ENCODE data around the gene EFCC1. TPM values are rescaled to one million over a fixed set of nuclear protein-coding genes. Genes with fewer than 3 reads are reported as not detected.

Gene EFCC1
- total RNA-seq, 1 experiment from 2014 or later, result 1.0 TPM

DNA sequence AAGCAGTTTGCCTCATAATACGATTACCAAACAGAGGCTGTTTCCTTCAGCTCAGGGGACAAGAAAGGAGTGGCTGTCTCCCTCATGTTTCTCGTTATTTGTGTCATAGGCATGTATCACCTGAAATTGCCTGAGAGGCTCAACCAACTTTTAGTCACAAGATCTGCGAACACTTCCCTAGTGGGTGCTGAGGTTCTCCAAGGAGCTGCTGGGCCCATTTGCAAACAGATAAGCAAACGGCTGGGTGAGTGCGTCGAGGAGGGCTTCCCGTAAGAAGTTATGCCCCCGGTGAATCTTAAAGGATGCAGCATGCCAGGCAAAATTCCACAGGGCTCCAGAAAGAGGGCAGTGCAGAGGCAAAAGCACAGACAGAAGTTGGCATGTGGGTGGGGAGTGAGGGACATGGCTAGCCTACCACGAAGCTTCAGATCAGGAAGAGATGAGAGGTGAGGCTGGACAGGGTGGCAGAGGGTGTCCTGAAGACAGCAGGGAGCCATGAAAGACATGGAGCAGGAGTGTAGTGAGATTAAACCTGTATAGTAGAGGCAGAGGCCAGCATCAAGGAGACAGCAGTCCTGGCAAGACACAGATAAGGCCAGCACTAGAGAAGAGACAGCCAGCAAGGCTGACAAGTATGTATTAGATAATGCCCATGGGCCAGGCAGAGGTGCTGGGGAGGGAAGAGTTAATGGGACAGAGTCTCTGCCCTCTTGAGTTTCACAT is 55.5 kb downstream of the EFCC1 start:
- ATAC-seq, result peak; percentile 37
- no peaks in the 10 kb centered on the region for H3K36me3 ChIP-seq (ENCODE audit: control insufficient read depth in 1 of 2, insufficient read depth in 2 of 2, low read length in 2 of 2)
- intact Hi-C loops (cut with micrococcal nuclease), result no loop called here
- no TSS peak for BruUV-seq (replicated peaks)
- no peaks in the 10 kb centered on the region for H3K9me3 ChIP-seq (ENCODE audit: control insufficient read depth in 1 of 2, insufficient read depth in 1 of 2, low read depth in 1 of 2, low read length in 2 of 2)
- H3K9ac ChIP-seq (ENCODE audit: low read length), result no peak overlapping the region
- H4K20me1 ChIP-seq (ENCODE audit: insufficient read depth), result no peaks in the 10 kb centered on the region
- no peaks in the 10 kb centered on the region for H3K79me2 ChIP-seq (ENCODE audit: insufficient read depth, low read length)
- ChIA-PET POLR2A (no interaction called here), RAD21 (ENCODE audit: low non-redundant PET in 1 of 2, low total read pairs in 2 of 2, uncharacterized antibody in 2 of 2, unreplicated experiment in 2 of 2) (no interaction called here), CTCF (no interaction called here)
- H3K4me2 ChIP-seq (ENCODE audit: low read length), result no peak overlapping the region
- no peaks in the 10 kb centered on the region for H3K27me3 ChIP-seq (ENCODE audit: insufficient read depth, low read length)
- no peaks in the 10 kb centered on the region for H3K9me2 ChIP-seq (ENCODE audit: insufficient read depth)
- H3K4me1 ChIP-seq (ENCODE audit: control insufficient read depth in 1 of 2, insufficient read depth in 2 of 2, low read length in 2 of 2), result peaks cover 0 to 24% of the 10 kb centered on the region in 2 experiments; a peak in 3 of 4 replicates
- H2AFZ ChIP-seq (ENCODE audit: low read depth, low read length, poor library complexity, severe bottlenecking), result no peak overlapping the region
- no peak for DNase-seq (ENCODE audit: low read depth, low spot score)
- no peak for TF ChIP-seq JUND (IDR thresholded peaks at IDR 0.05)
- TF ChIP-seq, protein P1, sequence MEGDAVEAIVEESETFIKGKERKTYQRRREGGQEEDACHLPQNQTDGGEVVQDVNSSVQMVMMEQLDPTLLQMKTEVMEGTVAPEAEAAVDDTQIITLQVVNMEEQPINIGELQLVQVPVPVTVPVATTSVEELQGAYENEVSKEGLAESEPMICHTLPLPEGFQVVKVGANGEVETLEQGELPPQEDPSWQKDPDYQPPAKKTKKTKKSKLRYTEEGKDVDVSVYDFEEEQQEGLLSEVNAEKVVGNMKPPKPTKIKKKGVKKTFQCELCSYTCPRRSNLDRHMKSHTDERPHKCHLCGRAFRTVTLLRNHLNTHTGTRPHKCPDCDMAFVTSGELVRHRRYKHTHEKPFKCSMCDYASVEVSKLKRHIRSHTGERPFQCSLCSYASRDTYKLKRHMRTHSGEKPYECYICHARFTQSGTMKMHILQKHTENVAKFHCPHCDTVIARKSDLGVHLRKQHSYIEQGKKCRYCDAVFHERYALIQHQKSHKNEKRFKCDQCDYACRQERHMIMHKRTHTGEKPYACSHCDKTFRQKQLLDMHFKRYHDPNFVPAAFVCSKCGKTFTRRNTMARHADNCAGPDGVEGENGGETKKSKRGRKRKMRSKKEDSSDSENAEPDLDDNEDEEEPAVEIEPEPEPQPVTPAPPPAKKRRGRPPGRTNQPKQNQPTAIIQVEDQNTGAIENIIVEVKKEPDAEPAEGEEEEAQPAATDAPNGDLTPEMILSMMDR (IDR thresholded peaks at IDR 0.05 in 2 of 3, conservative IDR thresholded peaks at IDR 0.05 in 1 of 3; ENCODE audit: borderline replicate concordance in 1 of 3, insufficient read depth in 1 of 3, low read depth in 2 of 3, low read length in 2 of 3), result peak in 1 of 3 experiments; percentile 20; a peak in 2 of 6 replicates
- no peak overlapping the region for H3K4me3 ChIP-seq (replicated peaks in 1 of 2; ENCODE audit: low read depth in 1 of 2, low read length in 2 of 2)
- H3K27ac ChIP-seq (ENCODE audit: low read depth, low read length), result no peak overlapping the region

DNA sequence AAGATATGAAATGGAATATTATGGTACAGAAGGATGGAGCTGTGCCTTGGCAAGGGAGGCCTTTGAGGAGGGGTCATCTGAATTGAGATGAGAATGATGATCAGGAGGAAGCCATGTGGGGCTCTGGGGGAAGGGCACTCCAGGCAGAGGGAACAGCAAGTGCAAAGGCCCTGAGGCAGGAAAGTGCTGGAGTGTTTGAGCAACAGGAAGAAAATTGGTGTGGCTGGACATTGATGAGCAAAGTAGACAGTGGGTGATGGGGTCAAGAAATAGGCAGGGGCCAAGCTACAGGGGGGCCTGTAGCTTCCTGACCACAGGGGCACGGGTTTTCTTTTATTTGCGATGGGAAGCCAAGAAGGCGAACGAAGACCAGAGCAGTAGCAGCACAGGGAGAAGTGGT is 56.1 kb downstream of the EFCC1 start:
- POLR2A ChIA-PET, result no interaction called here
- RAD21 ChIA-PET (ENCODE audit: low non-redundant PET in 1 of 2, low total read pairs in 2 of 2, uncharacterized antibody in 2 of 2, unreplicated experiment in 2 of 2), result no interaction called here
- H3K27me3 ChIP-seq (ENCODE audit: insufficient read depth, low read length), result no peaks in the 10 kb centered on the region
- intact Hi-C loops (cut with micrococcal nuclease), result no loop called here
- H3K27ac ChIP-seq (ENCODE audit: low read depth, low read length), result no peak overlapping the region
- no peak overlapping the region for H3K9ac ChIP-seq (ENCODE audit: low read length)
- no peak overlapping the region for H3K4me3 ChIP-seq (replicated peaks in 1 of 2; ENCODE audit: low read depth in 1 of 2, low read length in 2 of 2)
- no peak overlapping the region for H3K4me2 ChIP-seq (ENCODE audit: low read length)
- CTCF ChIA-PET, result no interaction called here
- BruUV-seq (replicated peaks), result no TSS peak
- ATAC-seq (no peak), DNase-seq (ENCODE audit: low read depth, low spot score) (no peak)
- H3K9me3 ChIP-seq (ENCODE audit: control insufficient read depth in 1 of 2, insufficient read depth in 1 of 2, low read depth in 1 of 2, low read length in 2 of 2), result no peaks in the 10 kb centered on the region
- H3K4me1 ChIP-seq (ENCODE audit: control insufficient read depth in 1 of 2, insufficient read depth in 2 of 2, low read length in 2 of 2), result peaks cover 0 to 18% of the 10 kb centered on the region in 2 experiments; a peak in 3 of 4 replicates
- H3K36me3 ChIP-seq (ENCODE audit: control insufficient read depth in 1 of 2, insufficient read depth in 2 of 2, low read length in 2 of 2), result no peaks in the 10 kb centered on the region
- no peak overlapping the region for H2AFZ ChIP-seq (ENCODE audit: low read depth, low read length, poor library complexity, severe bottlenecking)
- H3K9me2 ChIP-seq (ENCODE audit: insufficient read depth), result no peaks in the 10 kb centered on the region
- no peaks in the 10 kb centered on the region for H3K79me2 ChIP-seq (ENCODE audit: insufficient read depth, low read length)
- no peaks in the 10 kb centered on the region for H4K20me1 ChIP-seq (ENCODE audit: insufficient read depth)
- TF ChIP-seq CBX3 (IDR thresholded peaks at IDR 0.05; ENCODE audit: low read depth) (no peak), SIN3A (IDR thresholded peaks at IDR 0.05; ENCODE audit: low read depth) (no peak), EZH2phosphoT487 (IDR thresholded peaks at IDR 0.05; ENCODE audit: borderline replicate concordance) (no peak), JUND (IDR thresholded peaks at IDR 0.05) (no peak), FOSL1 (IDR thresholded peaks at IDR 0.05; ENCODE audit: low read depth) (no peak), TCF7L2 (IDR thresholded peaks at IDR 0.05; ENCODE audit: borderline replicate concordance, extremely low read depth, insufficient read depth, insufficient read length) (no peak), ZNF274 (IDR thresholded peaks at IDR 0.05; ENCODE audit: low read depth, low read length) (no peak), POLR2AphosphoS5 (IDR thresholded peaks at IDR 0.05; ENCODE audit: low read depth, low read length) (no peak)
- TF ChIP-seq, protein P2, sequence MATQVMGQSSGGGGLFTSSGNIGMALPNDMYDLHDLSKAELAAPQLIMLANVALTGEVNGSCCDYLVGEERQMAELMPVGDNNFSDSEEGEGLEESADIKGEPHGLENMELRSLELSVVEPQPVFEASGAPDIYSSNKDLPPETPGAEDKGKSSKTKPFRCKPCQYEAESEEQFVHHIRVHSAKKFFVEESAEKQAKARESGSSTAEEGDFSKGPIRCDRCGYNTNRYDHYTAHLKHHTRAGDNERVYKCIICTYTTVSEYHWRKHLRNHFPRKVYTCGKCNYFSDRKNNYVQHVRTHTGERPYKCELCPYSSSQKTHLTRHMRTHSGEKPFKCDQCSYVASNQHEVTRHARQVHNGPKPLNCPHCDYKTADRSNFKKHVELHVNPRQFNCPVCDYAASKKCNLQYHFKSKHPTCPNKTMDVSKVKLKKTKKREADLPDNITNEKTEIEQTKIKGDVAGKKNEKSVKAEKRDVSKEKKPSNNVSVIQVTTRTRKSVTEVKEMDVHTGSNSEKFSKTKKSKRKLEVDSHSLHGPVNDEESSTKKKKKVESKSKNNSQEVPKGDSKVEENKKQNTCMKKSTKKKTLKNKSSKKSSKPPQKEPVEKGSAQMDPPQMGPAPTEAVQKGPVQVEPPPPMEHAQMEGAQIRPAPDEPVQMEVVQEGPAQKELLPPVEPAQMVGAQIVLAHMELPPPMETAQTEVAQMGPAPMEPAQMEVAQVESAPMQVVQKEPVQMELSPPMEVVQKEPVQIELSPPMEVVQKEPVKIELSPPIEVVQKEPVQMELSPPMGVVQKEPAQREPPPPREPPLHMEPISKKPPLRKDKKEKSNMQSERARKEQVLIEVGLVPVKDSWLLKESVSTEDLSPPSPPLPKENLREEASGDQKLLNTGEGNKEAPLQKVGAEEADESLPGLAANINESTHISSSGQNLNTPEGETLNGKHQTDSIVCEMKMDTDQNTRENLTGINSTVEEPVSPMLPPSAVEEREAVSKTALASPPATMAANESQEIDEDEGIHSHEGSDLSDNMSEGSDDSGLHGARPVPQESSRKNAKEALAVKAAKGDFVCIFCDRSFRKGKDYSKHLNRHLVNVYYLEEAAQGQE (IDR thresholded peaks at IDR 0.05; ENCODE audit: low read depth), result no peak
- TF ChIP-seq, protein P3, sequence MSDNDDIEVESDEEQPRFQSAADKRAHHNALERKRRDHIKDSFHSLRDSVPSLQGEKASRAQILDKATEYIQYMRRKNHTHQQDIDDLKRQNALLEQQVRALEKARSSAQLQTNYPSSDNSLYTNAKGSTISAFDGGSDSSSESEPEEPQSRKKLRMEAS (IDR thresholded peaks at IDR 0.05), result no peak
